HFFc6 (cell line): Measurements from ENCODE around the gene CACHD1. TPM values are rescaled to one million over a fixed set of nuclear protein-coding genes. Genes with fewer than 3 reads are reported as not detected.

Experiments
- DNase-seq: peaks from one replicate; pipeline ENCODE4 v3.0.0-alpha.2; 2018
- H3K27ac Mint-ChIP-seq: 2 replicates; pipeline ENCODE4 v1.8.0; 2020; ENCODE audit warnings: mild to moderate bottlenecking, mixed read lengths
- H3K27me3 Mint-ChIP-seq: 2 replicates; pipeline ENCODE4 v1.8.0; 2021; ENCODE audit warnings: mild to moderate bottlenecking, moderate library complexity, mixed read lengths; ENCODE audit not compliant: insufficient read depth
- H3K36me3 Mint-ChIP-seq: 2 replicates; pipeline ENCODE4 v1.8.0; 2021; ENCODE audit warnings: low read depth, mixed read lengths
- H3K4me1 Mint-ChIP-seq: 2 replicates; pipeline ENCODE4 v1.8.0; 2020; ENCODE audit warnings: low read depth, mixed read lengths
- H3K4me3 Mint-ChIP-seq: 2 replicates; pipeline ENCODE4 v1.8.0; 2020; ENCODE audit warnings: mild to moderate bottlenecking, moderate library complexity, mixed read lengths
- H3K9me3 Mint-ChIP-seq: 2 replicates; pipeline ENCODE4 v1.8.0; 2020; ENCODE audit warnings: mild to moderate bottlenecking, mixed read lengths
- CTCF ChIP-seq: fragments of 200-600 bp; sonication (generic); IDR thresholded peaks from 2 replicates; pipeline ENCODE4 v1.5.0; 2021; ENCODE audit warnings: antibody characterized with exemption, mild to moderate bottlenecking
- total RNA-seq, 6 experiments: library from RNA; stranded (reverse); fragmentation: NEBNext Ultra II Directional; extraction: Animal tissue kit (Norgen Biotek cat#: 25700); gene quantifications; 2 replicates in 1 of 6; 3 replicates in 5 of 6; pipeline ENCODE4 v1.2.3, GENCODE V29; 2021

CACHD1 gene
- total RNA-seq, 6 experiments from 2014 or later = 3.9 to 5.5 (median 5.1) TPM

GRCh38 chr1:64527165-64527564 is 57.2 kb downstream of the CACHD1 start:
- Mint-ChIP-seq H3K27me3 (no peaks in the 10 kb centered on the region), H3K4me1 (peaks cover 31% of the 10 kb centered on the region), H3K36me3 (no peaks in the 10 kb centered on the region), H3K27ac (no peak overlapping the region), H3K4me3 (no peak overlapping the region), H3K9me3 (no peaks in the 10 kb centered on the region)
- TF ChIP-seq CTCF = no peak
- DNase-seq = no peak

GRCh38 chr1:64527786-64528185 is 57.9 kb downstream of the CACHD1 start:
- Mint-ChIP-seq H3K4me3 (no peak overlapping the region), H3K27me3 (no peaks in the 10 kb centered on the region), H3K36me3 (no peaks in the 10 kb centered on the region), H3K27ac (no peak overlapping the region), H3K4me1 (peaks cover 37% of the 10 kb centered on the region), H3K9me3 (no peaks in the 10 kb centered on the region)
- DNase-seq = no peak
- no peak for TF ChIP-seq CTCF

DNA sequence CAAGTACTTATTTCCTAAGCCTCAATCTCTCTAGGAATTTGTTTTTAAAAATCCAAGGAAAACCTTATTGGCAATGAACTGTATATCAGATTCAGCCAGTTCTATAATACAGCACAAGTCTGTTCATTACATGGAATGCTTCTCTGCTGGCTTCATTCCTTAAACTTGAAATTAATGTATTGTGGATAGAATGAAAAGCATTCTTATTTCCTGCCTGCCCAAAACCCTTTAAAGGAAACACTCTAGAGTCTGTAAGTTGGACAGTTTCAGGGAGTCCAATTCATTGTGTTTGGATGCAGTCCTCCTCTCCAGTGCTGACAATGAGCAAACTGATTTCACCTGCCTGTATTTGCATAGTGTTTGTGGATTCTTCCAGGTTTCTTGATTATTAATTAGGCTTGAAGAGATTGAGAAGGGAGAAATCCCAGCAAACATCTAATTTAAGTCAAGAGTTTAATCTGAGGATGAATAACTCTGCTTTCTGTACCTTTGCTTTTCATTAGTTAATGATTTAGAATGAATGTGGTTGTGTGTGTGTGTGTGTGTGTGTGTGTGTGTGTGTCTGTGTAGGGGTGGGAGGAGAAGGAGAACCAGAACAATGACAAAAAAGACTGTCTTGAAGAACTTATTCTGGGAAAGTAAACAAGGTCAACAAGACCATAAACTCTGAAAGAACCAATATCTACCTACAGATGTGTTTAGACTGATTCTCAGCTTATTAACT is 61.2 kb downstream of the CACHD1 start:
- Mint-ChIP-seq H3K4me3 (no peak overlapping the region), H3K4me1 (peaks cover 38% of the 10 kb centered on the region), H3K36me3 (0 out of 2 replicates have a peak, but pooled peaks cover 6% of the 10 kb centered on the region), H3K9me3 (no peaks in the 10 kb centered on the region), H3K27me3 (no peaks in the 10 kb centered on the region), H3K27ac (no peak overlapping the region)
- no peak for TF ChIP-seq CTCF
- DNase-seq = no peak

DNA sequence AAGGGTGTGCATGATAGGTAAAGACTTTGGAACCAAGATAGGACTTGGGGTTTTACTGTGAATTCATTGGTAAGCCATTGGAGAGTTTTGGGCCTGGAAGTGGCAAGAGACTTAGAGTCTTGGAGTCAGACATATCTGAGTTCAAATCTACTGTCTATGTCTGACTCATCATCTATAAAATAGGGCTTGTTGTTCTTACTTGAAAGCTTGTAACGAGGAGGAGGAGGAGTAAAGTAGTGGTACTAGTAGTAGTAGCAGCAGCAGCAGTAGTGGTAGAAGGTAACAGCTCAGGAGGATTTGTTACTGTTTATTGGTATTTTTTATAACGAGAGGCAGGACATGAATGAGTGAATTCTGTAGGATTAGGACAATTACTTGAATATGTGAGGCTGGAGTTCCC is 62.7 kb downstream of the CACHD1 start:
- 0 out of 2 replicates have a peak, but pooled peaks cover 6% of the 10 kb centered on the region for H3K36me3 Mint-ChIP-seq
- H3K4me3 Mint-ChIP-seq = no peak overlapping the region
- H3K9me3 Mint-ChIP-seq = no peaks in the 10 kb centered on the region
- peak overlapping the region; percentile 9; the same call in 1 of the 2 replicates for H3K27ac Mint-ChIP-seq
- peaks cover 35% of the 10 kb centered on the region for H3K4me1 Mint-ChIP-seq
- H3K27me3 Mint-ChIP-seq = no peaks in the 10 kb centered on the region
- peak; percentile 60 for DNase-seq
- no peak for TF ChIP-seq CTCF

- Mint-ChIP-seq H3K4me1 (peaks cover 57% of the 10 kb centered on the region), H3K4me3 (no peak overlapping the region; the same call in 1 of the 2 replicates), H3K9me3 (no peaks in the 10 kb centered on the region), H3K27ac (no peak overlapping the region), H3K36me3 (0 out of 2 replicates have a peak, but pooled peaks cover 6% of the 10 kb centered on the region), H3K27me3 (no peaks in the 10 kb centered on the region)
- no peak for TF ChIP-seq CTCF
- DNase-seq = no peak
These were observed 66.3 kb downstream of the CACHD1 start for GRCh38 chr1:64535938-64536835.
